Measurements from ENCODE around the gene CGB1.

- TF ChIP-seq CTCF (IDR thresholded peaks at IDR 0.05; ENCODE audit: low read length), result no peak
- TF ChIP-seq EZH2 (IDR thresholded peaks at IDR 0.05; ENCODE audit: borderline replicate concordance, low read length), result no peak
These were observed 5.5 kb upstream of the CGB1 start for GRCh38 chr19:49042177-49042576.

Measured in OCI-LY1 (cell line).